H54 (cell line): Measurements from ENCODE around the gene MAPT.
"Not testable (repeated sequence)": the region's sequence is repeated elsewhere in the genome, so short reads cannot be mapped to it uniquely, and the experiment has no call there.

Source experiments
- DNase-seq: peaks from one replicate; pipeline ENCODE4 v3.0.0; 2011; ENCODE audit warnings: low spot score, mixed read lengths; ENCODE audit not compliant: insufficient read length
- FAIRE-seq: peaks from 3 replicates; lab custom pipeline; 2011; peaks lifted over from hg19 to GRCh38; lab: Jason Lieb, UNC
- POLR2A ChIP-seq: IDR thresholded peaks from 2 replicates; pipeline ENCODE4 v1.6.1; 2011; ENCODE audit warnings: low read depth, mild to moderate bottlenecking, low read length

MAPT gene

DNA sequence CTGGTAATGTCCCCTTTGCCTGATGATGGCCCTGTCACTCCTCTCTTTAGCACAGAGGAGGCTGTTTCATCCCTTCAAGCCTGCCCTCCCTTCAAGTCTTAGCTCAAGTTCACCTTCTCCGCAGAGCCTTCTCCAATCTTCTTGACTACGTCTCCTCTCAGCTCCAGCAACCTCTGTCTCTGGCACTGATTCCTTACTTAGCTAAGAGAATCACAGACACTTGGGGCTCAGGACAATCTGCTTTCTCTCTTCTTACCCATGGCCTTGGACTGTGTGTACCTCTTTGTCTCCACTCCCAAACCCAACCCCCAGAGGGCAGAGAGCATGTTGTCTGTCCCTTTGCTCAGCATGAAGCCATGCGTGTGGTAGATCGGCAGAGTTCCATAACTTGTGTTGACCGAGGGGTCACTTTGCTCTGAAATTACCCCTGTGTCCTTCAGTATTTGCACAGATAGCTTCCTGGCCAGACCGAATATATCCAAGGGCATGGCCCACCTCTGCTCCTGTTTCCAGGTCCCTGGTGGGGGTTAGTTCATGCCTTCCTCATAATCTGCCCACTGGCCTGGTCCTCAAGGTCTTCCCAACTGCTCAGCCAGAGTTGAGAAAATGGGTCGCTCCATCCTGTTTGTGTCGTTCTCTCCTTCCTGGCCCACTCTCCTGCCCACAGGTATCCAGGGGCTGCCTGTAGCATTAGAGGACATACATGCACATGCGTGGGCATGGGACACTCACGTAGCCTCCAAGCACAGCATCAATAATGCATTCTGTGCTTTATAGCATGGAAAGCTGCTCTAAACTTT, 41.6 kb downstream of the MAPT start:
- no peak for TF ChIP-seq POLR2A
- no peak for FAIRE-seq

DNA sequence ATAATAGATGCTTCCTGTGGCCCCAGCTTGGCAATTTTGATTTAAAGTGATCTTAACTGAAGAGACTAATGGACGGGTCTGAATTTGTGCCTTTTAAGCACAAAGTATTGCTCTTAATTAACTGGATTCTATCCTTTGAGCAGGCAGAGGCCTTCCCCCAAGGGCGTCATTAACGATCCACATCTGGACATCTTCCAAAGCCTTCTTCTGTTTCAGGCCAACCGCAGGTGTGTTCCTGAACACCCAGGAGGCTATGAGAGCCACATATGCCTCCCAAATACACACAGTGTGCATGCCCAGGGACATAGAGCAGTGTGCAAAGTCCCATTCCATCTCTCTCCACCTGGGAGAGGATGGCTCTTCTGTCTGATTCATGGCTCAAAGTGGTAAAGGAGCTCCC, 42.3 kb downstream of the MAPT start:
- FAIRE-seq (no peak), DNase-seq (no peak)
- no peak for TF ChIP-seq POLR2A

More for the DNA sequence above, 41.6 kb downstream of the MAPT start:
- no peak for DNase-seq

DNA sequence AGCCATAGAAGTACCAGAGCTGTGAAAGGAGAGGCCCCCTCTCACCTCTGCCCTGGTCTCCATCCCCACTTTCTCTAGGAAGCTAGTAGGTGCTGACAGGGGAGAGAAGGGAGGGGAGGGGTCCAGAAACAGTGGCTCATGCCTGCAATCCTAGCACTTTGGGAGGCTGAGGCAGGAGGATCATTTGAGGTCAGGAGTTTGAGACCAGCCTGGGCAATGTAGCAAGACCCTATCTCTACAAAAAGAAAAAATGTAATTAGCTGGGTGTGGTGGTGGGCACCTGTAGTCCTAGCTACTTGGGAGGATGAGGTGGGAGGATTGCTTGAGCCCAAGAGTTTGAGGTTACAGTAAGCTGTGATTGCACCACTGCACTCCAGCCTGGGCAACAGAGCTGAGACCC, 42.8 kb downstream of the MAPT start:
- FAIRE-seq: not testable (repeated sequence)

DNA sequence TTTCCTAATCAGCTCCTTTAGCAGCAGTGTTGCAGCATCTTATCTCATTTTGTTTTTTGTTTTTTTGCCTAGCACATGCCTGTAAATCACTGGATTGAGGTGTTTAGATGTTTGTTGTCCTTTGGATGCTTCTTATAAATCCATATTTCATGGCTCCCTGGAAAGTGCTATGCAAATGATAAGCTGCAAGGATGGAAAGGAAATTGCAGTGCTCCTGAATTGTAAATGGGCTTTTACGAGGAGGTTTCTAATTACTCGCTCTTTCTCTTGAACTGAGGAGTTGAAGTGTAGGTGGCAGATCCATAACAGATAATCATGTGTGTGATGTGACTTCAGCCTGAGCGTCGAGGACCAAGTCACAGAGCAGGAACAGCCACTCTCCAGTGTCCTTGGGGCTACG, 45.0 kb downstream of the MAPT start:
- no peak for DNase-seq
- no peak for TF ChIP-seq POLR2A
- no peak for FAIRE-seq

More for the DNA sequence above, 42.8 kb downstream of the MAPT start:
- DNase-seq: not testable (repeated sequence)

DNA sequence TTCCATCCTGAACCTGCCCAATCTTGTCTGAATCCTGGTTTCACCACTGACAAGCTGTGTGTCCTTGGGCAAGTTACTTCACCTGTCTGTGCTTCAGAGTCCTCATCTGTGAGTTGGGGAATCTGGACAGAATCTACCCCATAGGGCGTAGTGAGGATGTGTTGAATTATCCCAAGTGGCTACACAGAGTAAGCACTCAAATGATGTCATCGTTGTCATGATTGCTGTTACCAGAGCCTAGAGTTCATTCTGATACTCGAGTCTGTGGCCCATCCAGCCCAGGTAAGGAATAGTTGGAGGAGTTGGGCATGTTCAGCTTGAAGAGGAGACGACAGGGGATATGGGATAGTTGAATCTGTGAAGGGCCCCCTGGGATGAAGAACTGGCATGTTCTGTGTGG, 45.9 kb downstream of the MAPT start:
- DNase-seq (no peak), FAIRE-seq (no peak)
- TF ChIP-seq POLR2A: no peak

DNA sequence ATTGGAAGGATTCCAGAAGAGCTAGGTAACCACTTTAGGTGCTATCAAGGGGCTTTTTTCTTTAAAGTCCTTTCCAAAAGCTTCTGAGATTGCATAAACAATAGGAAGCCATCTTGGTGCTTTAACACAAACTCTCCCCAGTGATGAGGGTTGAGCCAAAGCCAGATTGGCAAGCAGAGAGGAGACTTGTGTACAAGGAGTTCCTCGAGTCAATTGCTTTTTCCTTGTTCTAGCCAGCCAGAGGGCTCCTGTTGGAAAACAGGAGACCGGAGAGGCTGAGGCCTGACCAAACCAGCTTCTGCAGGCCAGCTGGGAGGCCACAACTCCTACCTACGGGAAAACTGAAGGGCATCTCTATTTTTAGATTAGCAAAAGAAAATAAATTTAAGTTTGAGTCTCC, 46.5 kb downstream of the MAPT start:
- no peak for DNase-seq
- no peak for TF ChIP-seq POLR2A
- FAIRE-seq: no peak

DNA sequence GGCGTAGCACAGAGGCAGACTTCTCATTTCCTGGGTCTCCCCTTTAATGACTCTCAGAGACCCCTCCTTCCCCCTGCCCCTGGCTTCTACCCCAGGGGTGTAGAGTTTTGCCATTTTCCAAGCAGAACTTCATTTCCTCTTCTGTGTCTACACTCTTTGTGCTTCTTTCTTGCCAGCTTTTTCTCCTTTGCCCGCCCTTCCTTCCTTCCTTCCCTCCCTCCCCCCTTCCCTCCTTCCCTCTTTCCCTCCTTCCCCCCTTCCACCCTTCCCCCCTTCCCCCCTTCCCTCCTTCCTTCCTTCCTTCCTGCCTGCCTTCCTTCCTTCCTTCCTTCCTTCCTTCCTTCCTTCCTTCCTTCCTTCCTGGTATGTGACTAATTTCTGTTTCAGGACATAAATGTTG, 47.0 kb downstream of the MAPT start:
- no peak for DNase-seq
- TF ChIP-seq POLR2A: no peak
- no peak for FAIRE-seq

DNA sequence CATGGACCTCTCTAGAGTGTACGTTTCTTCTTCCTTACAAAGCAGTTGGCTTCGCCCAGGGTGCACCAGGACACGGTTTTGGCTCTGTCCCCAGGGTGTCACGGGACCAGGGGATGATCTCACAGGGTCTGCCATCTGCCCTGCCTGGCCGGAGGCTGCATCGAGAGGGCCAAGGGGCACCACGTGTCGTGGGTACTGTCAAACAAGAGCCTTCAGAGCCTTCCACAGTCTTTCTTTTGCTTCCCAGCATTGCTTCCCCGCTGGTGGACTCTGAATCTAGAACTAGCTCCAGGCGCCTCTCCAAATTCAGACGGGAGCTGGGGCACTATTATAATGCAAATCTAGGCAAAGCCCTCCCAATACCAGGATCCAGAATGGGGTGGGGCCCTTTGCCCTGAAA, 47.9 kb downstream of the MAPT start:
- no peak for TF ChIP-seq POLR2A
- no peak for DNase-seq
- no peak for FAIRE-seq

DNA sequence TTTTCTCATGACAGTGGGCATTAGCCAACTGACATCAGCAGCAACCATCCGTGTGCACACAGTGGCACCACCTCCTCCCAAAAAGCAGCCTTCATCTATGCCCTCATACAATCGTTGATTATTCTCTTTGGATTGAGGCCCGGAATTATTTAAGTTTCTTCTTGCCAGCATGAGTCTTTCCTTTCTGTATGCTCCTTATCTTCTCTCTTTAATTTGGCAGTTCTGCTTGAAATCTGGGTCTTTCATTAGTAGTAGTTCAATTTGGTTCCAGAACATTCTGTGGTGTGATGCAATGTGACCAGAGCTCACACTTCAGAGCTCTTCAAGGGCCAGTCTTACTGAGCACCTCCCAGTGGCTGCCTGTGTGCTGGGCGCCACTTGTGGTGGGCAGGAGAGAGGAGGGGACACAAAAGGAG, 52.5 kb downstream of the MAPT start:
- DNase-seq (no peak), FAIRE-seq (no peak)
- TF ChIP-seq POLR2A: no peak

DNA sequence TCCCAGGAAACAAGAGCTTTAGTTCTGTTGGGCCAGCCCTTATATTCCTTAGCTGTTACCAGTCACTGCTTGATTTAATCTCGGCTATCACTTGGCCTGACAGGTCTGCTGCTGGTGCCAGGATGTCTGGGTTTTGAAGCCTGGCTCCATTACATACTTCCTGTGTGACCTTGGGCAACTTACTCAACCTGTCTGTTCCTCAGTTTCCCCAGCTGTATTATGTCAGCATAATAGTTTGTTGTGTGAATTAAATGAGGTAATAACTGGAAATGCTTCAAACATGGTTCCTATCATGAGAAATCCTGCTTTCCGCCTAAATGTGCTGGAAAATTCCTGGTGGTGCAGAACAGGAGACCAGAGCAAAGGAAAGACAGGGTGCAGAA, 54.1 kb downstream of the MAPT start:
- FAIRE-seq: no peak
- no peak for DNase-seq
- no peak for TF ChIP-seq POLR2A

DNA sequence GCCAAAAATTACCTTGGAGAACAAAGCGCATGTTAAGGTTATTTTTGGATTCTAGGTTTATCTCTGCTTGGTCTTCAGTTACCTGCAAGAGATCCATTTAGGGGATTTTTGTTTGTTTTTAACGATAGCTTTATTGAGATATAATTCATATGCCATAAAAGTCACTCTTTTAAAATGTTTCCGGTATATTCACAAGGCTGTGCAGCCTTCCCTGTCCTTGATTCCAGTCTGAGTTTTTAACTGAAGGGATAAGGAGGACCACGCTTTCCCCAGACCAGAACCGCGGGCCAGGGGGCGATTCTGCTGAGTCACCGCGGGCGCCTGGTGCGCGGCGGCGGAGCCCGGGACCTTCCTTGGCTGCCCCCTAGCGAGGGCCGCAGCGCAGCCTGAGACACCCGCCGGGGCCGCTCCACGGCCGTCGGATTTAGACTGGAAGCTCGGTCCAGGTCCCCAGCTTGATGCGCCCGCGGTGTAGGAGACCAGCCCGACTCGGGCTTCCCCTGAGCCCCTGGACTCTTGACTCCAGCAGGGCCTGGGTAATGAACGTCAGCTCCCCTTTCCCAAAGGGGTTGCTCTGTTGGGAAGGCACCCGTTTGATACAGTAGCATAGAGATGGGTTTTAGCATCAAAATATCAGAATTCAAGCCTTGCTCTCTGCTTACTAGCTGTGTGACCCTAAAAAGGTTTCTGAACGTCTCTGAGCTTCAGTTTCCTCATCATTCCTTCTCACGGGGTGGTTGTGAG, 54.7 kb downstream of the MAPT start:
- FAIRE-seq (no peak), DNase-seq (peak; percentile 86)
- TF ChIP-seq POLR2A: no peak

DNA sequence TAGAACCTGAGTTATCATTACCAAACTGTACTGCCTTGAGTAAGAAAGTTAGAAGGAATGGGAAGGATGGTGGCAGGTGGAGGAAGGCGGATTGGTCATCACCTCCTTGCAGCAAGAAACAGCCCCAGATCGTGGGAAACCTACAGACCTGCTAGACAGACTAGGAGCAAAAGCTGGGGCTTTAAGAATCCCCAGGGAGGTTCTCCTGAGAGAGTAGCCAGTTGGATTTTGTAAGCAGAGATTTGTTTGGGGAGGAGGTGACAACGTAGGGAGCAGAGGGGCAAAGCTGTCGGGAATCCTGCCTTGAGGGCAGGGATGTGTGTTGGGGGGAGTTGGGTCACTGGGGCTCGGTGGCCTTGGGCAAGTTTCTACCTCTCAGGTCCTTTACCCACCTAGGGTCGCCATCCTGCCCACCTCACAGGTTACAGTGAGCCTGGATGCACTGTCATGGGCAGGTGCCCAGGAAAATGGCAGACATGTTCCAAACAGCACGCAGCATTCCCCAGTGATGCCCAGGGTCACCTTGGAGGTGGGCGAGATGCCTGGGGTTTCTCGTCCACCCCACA, 55.5 kb downstream of the MAPT start:
- no peak for DNase-seq
- TF ChIP-seq POLR2A: no peak
- FAIRE-seq: no peak

DNA sequence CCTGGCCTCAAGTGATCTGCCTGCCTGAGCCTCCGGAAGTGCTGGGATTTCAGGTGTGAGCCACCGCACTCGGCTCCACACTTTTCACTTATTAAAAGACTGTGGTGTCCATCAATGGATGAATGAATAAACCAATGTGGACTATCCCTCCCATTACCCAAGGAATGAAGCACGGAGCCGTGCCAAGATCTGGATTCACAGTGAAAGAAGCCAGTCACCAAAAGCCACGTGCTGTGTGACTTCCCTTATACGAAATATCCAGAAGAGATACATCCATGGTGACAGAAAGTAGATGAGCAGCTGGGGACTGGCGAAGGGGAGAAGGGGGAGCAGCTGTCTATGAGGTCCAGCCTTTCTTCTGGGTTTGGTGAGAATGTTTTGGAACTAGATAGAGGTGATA, 56.5 kb downstream of the MAPT start:
- FAIRE-seq (no peak), DNase-seq (no peak)
- no peak for TF ChIP-seq POLR2A

DNA sequence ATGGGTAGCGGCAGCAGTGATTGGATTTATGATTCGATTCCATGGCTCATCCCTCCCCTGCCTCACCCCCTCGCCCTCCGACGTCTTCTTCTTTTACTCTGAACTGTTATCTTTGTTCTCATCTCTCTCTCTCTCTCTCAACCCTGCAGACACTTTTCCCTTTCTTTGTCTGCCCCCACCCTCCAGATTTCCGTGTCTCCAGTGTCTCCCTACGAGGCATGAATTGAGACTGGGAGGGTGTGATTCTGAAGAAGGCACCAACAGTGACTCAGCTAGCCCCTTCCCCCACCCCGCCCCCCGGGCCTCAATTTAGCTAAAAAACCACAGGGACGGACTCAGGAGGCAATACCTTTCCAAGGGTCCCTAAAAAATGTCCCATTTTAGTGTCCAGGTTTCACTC, 57.0 kb downstream of the MAPT start:
- TF ChIP-seq POLR2A: no peak
- no peak for DNase-seq
- no peak for FAIRE-seq
